HUDEP-2 (cell line): Measurements from ENCODE around the gene VEZT.
A peak's percentile ranks its signal among the peaks of the same experiment; 100 is the strongest.
"Not testable (repeated sequence)": the region's sequence is repeated elsewhere in the genome, so short reads cannot be mapped to it uniquely, and the experiment has no call there.

Source experiments
- DNase-seq, 76 experiments: peaks; one replicate each; lab custom pipeline; 2025; ENCODE audit not compliant: unreplicated experiment in 76 of 76; lab: John Stamatoyannopoulos, UW

VEZT gene

GRCh38 chr12:95220190-95220589 lies 2.6 kb downstream of the VEZT start:
- no peak for DNase-seq

GRCh38 chr12:95220726-95221125 lies 3.1 kb downstream of the VEZT start:
- DNase-seq, result no peak

GRCh38 chr12:95224202-95225170 lies 6.9 kb downstream of the VEZT start:
- DNase-seq, result peak in 21 of 76 experiments; percentile 7 to 47 (median 19)

GRCh38 chr12:95225645-95226212 lies 8.1 kb downstream of the VEZT start:
- no peak for DNase-seq

- DNase-seq, result no peak
Measured at GRCh38 chr12:95227818-95228356, 10.3 kb downstream of the VEZT start.

- DNase-seq, result no peak
Measured at GRCh38 chr12:95228617-95229016, 11.0 kb downstream of the VEZT start.

GRCh38 chr12:95229636-95230035 lies 12.0 kb downstream of the VEZT start:
- DNase-seq, result no peak

GRCh38 chr12:95230313-95230712 lies 12.7 kb downstream of the VEZT start:
- no peak for DNase-seq

GRCh38 chr12:95231190-95231589 lies 13.6 kb downstream of the VEZT start:
- DNase-seq, result peak in 16 of 76 experiments; percentile 1 to 36 (median 21)

- not testable (repeated sequence) for DNase-seq
Measured at GRCh38 chr12:95234187-95234586, 16.6 kb downstream of the VEZT start.

- DNase-seq, result not testable (repeated sequence)
Measured at GRCh38 chr12:95235621-95236020, 18.0 kb downstream of the VEZT start.

GRCh38 chr12:95237315-95237714 lies 19.7 kb downstream of the VEZT start:
- no peak for DNase-seq

GRCh38 chr12:95238150-95238549 lies 20.5 kb downstream of the VEZT start:
- no peak for DNase-seq

GRCh38 chr12:95239216-95239615 lies 21.6 kb downstream of the VEZT start:
- no peak for DNase-seq

GRCh38 chr12:95239835-95240234 lies 22.2 kb downstream of the VEZT start:
- not testable (repeated sequence) for DNase-seq

- no peak for DNase-seq
Measured at GRCh38 chr12:95240556-95240955, 22.9 kb downstream of the VEZT start.

GRCh38 chr12:95241138-95241537 lies 23.5 kb downstream of the VEZT start:
- not testable (repeated sequence) for DNase-seq

- no peak for DNase-seq
Measured at GRCh38 chr12:95241761-95242506, 24.3 kb downstream of the VEZT start.

- no peak for DNase-seq
Measured at GRCh38 chr12:95243497-95244183, 26.0 kb downstream of the VEZT start.

- DNase-seq, result peak in 3 of 76 experiments; percentile 4 to 15 (median 9)
Measured at GRCh38 chr12:95244350-95244749, 26.7 kb downstream of the VEZT start.
